Measurements from ENCODE around the gene FBXO3. TPM values are rescaled to one million over a fixed set of nuclear protein-coding genes. Genes with fewer than 3 reads are reported as not detected.

The FBXO3 gene
- total RNA-seq, 1 experiment from 2014 or later = 17.9 TPM

- peaks cover under 1% of the 10 kb centered on the region; the same call in 1 of the 2 replicates for H3K27me3 ChIP-seq (ENCODE audit: control insufficient read depth, insufficient read depth, low read length)
- H3K36me3 ChIP-seq (replicated peaks; ENCODE audit: control insufficient read depth, insufficient read depth, low read length) = no peaks in the 10 kb centered on the region
- DNase-seq = no peak
- H3K4me3 ChIP-seq (ENCODE audit: insufficient read depth, low read depth, low read length) = no peak overlapping the region
Observed at GRCh38 chr11:33694346-33695050, 79.8 kb downstream of the FBXO3 start.

GRCh38 chr11:33692541-33692940 is 81.8 kb downstream of the FBXO3 start:
- no peak overlapping the region for H3K4me3 ChIP-seq (ENCODE audit: insufficient read depth, low read depth, low read length)
- H3K27me3 ChIP-seq (ENCODE audit: control insufficient read depth, insufficient read depth, low read length) = no peaks in the 10 kb centered on the region; the same call in 1 of the 2 replicates
- no peak for DNase-seq

GRCh38 chr11:33692013-33692504 is 82.3 kb downstream of the FBXO3 start:
- no peaks in the 10 kb centered on the region for H3K36me3 ChIP-seq (replicated peaks; ENCODE audit: control insufficient read depth, insufficient read depth, low read length)
- H3K4me3 ChIP-seq (ENCODE audit: insufficient read depth, low read depth, low read length) = no peak overlapping the region
- no peaks in the 10 kb centered on the region; the same call in 1 of the 2 replicates for H3K27me3 ChIP-seq (ENCODE audit: control insufficient read depth, insufficient read depth, low read length)
- DNase-seq = no peak

More at GRCh38 chr11:33692541-33692940, 81.8 kb downstream of the FBXO3 start:
- H3K36me3 ChIP-seq (replicated peaks; ENCODE audit: control insufficient read depth, insufficient read depth, low read length) = no peaks in the 10 kb centered on the region

- H3K4me3 ChIP-seq (ENCODE audit: insufficient read depth, low read depth, low read length) = no peak overlapping the region
- H3K27me3 ChIP-seq (ENCODE audit: control insufficient read depth, insufficient read depth, low read length) = no peaks in the 10 kb centered on the region
- DNase-seq = no peak
- H3K36me3 ChIP-seq (replicated peaks; ENCODE audit: control insufficient read depth, insufficient read depth, low read length) = no peaks in the 10 kb centered on the region
Observed at GRCh38 chr11:33691066-33691864, 83.1 kb downstream of the FBXO3 start.

Other genes with a start within 250 kb of the FBXO3 start
- not detected in 2 replicates for gene C11orf91, start 73.7 kb downstream of the FBXO3 start, total RNA-seq (2014; rRNA removed; shearing (Covaris generic))
- gene CD59, start 38.1 kb downstream of the FBXO3 start, total RNA-seq (2014; rRNA removed; shearing (Covaris generic)) = 15.2 and 16.7 TPM in 2 replicates
- 0.87 and 0.92 TPM in 2 replicates for gene LMO2, start 117.6 kb upstream of the FBXO3 start, total RNA-seq (2014; rRNA removed; shearing (Covaris generic))